HG03520 (cell line): Measurements from ENCODE around the gene SH3PXD2A.

ENCODE experiments used
- ATAC-seq: cut with Tn5 transposase; IDR thresholded peaks from one replicate; pipeline ENCODE4 v1.9.1; 2021; ENCODE audit warnings: mild to moderate bottlenecking, moderate library complexity; ENCODE audit not compliant: unreplicated experiment

Gene SH3PXD2A

DNA sequence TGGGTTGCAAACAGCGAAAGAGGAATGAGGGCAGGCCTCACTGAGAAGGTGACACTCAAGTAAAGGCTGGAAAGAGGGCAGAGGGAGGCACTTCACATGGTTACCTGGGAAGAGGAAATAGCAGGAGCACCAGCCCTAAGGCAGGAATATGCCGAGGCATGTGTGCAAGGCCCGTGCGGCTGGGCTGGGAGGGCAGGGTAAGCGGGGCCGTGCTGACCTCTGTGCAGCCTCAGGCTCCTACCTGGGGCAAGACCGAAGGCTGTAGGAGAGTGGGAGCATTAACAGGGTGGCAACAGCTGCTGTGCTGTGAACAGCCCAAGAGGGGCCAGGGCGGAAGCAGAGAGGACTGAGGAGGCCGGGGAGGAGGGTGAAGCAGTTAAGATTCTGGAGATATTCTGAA is 24.0 kb upstream of the SH3PXD2A start:
- ATAC-seq: no peak

DNA sequence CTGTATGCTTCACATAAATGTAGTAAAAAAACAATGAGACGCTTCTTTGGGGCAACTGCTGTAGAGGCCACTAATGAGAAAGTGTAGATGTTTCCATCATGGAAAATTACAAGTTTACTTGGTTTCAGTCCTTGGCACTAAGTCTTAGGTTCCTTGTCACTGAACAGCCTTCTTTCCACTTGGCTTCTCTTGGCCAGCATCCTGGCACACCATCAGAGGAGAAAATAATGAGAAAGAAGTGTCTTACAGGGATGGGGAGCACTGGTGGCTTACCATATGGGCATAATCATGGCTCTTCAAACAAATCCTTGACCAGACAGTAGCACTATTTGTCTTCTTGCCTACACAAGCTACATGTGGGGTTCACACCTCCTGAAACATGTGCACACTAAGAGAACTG is 22.5 kb upstream of the SH3PXD2A start:
- ATAC-seq: no peak

DNA sequence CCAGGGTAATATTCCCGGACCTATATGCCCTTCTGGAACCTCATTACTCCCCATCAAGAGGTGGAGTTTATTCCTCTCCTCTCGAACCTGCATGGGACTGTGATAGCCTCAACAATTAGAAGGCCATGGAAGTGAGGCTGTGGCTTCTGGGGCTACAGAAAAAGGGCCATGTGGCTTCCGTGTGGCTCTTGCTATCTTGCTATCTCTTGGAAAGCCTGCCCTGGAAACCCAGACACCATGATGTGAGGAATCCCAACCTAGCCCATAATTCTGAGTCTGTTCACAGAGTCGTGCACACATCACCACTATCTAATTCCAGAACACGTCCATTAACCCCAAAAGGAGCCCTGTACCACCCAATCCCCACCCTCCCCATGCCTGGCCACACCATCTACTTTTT is 20.8 kb upstream of the SH3PXD2A start:
- ATAC-seq: no peak

DNA sequence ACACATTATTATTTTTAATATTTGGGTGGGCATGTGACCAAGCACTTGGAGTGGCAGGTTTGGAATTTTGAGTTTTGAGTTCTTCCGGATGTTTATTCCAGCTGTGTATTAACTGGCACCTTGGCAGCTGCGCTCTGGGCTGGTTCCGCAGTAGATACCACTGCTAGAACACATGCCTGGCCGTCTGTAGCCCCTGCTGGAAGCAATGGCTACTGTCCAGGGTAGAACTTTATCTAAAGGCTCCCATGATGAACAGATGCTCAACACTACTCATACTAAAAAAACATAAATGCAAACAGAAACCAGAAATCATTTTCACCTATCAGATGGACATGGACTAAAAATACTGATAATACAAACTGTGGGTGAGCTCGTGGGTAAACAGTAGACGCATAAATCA is 19.4 kb upstream of the SH3PXD2A start:
- ATAC-seq: no peak

DNA sequence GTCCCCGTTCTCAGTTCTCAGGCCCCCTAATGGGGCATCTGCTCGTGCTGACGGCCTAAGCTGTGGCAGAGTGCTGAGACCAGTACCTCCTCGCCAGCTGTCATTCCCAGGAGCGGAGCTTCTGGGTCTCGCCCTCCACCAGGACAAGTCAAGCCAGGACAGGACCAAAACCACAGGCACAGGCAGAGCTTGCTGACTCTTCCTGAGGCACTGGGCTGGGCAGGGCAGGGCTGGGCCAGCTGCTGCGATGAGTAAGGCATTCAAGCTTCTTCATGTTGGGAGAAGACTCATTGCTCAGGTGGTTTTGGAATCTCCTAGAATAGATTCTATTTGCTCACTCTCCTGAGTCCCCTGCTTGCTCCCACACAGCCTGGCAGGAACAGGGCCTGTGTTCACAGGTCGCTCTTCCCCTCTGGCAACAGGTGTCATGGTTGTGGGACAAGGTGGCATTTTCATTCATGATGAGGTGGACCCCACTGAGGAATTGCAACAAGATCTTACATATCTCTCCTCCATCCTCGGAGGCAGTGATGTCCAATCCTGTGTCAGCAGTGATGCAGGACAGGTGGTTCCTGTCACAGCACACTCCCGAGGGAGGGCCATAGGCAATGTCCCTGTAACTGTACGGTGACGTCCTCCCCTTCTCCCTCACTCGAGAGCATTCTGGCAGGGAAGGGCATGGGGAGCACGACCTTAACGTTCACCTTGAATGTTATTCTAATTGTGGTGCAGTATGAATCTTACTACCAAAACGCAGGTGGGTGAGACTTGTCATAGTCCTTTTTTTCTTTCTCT is 17.0 kb upstream of the SH3PXD2A start:
- ATAC-seq: no peak

DNA sequence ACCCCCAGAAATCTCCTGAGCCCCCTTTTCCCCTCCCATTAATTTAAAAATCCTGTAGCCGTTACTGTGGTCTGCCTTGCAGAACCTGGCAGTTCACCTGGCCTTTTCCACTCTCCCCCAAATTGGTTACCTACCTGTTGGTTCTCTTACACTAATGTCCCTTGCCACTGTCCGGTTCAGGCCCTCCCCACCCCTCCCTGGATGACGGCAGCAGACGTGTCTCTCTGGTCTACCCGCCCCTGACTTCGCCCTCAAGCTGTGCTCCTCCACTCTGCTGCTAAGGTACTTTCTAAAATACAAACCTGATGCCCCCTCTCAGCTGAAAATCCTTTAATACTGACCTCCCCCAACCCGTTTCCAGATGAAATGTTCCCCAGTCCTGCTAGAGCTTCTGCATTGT is 15.6 kb upstream of the SH3PXD2A start:
- no peak for ATAC-seq

DNA sequence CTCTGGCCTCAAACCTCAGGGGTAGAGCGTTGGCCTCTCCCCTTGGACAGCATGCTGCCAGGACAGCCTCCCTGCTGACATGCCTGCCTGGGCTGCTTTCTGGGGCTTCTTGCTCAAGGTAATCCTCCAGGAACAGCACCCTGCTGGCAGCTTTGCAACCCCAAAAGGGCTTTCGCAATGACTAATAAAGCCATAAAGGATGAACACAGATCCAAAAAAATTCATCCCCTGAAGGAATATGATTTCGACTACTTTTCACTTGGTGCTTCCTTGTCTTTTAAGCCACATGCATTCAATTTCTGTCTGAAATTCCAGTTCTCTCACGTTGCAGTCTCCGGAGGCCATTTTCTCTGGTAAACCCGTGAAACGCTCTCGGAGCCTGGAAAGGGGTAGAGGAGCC is 15.1 kb upstream of the SH3PXD2A start:
- ATAC-seq: no peak

DNA sequence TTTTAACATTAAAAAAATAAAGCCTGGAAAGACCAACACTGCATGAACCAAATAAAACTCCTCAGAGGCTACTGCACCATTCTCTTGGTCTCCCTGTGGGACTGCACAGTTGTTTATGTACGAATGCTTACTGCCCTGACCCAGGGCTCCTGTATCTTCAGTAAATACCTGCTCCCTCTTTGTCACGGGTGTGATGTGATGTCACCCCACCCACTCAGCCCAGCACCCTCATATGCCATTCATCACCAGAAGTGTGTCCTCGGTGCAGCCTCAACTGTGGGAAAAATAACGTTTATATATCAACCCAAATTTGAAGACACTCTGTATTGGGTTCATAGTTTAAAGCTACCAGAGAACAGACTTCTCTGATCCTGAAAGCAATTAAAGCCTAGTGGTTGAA is 14.0 kb upstream of the SH3PXD2A start:
- no peak for ATAC-seq

DNA sequence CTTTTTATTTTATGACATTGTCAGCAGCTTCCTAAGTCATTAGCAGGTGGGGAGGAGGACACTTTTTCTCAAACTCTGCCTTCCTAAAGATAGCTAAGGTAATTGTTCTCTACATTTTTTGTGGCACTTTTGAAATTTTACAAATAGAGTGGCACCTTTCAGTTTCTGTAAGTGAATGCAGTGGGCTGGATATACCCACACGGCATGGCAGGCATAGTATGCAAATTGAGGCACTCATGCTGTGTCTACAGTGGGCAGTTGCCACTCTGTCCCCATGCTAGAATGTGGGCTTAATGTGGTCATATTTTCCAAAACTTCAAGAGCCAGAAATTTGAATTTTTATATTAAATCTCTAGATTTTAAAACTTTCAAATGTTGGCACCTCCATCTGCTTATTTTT is 12.8 kb upstream of the SH3PXD2A start:
- no peak for ATAC-seq

DNA sequence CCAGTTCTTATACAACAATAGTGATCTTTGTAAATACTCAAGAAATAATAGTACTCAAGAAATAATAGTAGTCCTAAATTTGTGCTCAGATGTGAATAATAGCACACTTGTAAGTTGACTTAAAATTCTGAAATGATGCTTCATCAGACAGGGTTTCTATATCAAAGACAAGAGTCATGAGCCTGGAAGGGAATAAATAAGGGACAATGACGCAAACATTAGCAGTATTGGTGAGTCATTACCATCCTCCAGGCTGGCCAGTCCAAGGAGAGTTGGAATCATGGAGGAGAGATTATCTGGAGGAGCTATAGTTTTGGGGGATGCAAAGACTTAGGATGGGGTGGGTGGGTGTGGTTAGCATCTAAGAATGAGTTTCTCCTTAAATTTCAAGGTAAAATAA is 6.1 kb upstream of the SH3PXD2A start:
- no peak for ATAC-seq

DNA sequence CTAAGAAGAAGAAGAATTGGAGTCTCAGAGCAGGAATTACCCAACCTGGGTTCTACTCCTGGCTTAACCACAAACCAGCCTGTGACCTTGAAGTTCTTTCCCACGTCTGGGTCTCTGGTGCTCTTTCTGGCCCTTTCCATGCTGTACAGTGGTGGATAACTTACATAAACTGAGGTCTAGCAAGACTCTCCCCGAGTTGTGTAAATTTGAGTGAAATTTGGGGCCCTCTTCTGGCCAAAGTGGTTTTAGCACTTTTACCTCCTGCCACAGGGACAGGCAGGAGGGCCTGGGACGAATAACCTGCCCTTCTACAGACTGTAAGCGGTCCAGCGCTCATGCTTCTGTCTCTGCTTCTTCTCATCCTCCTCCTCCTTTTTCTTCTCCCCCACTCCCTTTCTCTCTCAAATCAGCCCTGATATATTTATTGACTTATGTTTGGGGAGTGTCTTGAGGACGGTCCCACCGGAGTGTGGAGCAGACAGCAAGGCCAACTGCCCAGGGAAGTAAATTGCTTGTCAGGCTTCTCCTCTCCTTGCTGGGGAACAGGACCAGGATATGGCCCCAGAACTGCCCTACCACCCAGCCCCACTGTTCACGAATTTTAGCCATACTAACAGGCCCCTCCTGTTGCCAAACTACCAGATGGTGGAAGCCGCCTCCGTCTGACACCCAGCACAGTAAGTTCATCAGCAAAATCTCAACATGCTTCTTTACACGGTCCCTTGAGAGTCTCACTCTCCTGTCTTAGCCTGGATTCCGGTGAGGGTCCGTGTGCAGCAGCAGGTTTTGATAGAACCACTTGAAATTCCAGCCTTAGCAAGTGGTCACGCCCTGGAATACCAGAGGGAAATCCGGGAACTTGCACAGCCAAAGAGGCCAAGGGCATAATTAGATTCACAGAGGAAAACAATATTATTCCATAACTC is 4.0 kb upstream of the SH3PXD2A start:
- ATAC-seq: peak; percentile 52

DNA sequence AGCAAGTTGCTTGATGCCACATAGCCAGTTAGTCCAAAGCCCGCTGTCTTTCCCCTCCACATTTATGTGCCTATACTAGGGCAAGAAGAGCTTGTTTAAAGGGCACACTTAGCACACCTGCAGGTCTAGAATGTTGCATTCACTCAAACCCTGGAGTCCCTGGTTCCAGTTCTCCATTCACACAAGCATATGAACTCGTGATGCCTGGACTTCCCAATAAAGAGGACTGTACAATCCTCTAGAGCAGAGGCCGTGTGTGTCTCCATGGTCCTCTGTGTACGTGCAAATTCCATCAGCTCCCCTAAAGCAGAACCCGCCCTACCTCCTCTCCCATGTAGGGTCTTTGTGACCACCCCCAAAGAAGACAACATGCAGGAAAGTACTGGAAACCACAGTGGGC is 3.0 kb upstream of the SH3PXD2A start:
- no peak for ATAC-seq

DNA sequence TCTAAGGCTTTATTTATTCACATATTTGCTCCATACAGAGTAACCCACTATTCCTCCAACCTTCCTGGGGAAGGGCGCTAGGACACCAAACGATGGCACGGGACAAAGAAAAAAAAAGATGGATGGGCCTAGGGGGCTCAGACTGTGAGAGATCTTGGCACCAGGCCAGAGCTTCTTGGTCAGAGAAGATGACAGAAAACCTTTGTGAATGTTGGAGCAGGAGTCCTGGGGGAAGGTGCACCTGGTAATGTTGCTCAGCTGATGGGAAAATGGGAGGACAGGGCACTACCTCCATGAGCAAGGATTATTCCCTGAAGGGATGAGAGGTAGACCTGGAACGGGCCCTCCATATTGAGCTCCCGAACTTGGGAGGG is 1.4 kb upstream of the SH3PXD2A start:
- no peak for ATAC-seq

DNA sequence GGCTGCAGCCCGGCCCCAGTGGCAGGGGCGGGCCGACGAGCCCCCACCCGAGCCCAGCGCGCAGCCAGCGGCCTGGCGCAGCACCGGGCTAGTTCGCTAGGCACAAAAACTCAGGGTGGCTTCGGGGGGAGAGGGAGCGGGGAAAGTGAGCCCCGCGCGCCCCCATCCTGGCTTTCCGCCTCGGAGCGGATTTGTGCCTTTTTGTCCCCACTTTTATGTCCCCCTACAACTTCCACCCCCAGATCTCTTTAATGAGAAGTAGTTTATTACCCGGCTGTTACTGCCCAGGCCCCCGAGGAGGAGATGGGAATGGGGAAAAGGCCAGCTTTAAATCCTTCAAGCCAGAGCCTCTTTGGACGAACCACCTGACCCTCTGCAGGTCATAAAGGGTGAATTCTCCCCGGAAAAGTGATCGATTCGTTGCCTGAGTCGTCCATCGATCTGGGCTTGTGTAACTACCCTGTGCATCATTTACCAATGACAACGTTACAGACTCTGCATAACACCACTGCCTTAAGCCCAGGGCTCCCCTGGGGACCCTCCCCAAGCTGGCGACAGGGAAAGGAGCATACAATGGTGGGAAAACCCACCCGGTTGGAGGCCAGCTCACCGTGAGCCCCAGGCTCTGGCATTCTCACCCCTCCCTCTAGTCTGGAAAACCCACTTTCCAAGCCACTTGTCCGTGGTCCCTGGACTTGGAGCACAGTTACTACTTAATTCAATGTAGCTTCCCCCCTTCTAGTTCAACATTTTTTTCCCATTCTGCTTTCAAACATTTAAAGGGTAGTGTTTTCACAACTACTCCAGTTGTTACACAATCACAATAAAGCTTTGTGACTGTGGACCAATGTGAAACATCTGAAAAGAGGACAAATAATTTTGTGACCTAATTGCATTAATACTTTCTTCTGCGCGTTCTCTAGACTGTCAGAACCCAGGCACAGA is 748 bp upstream of the SH3PXD2A start:
- no peak for ATAC-seq

DNA sequence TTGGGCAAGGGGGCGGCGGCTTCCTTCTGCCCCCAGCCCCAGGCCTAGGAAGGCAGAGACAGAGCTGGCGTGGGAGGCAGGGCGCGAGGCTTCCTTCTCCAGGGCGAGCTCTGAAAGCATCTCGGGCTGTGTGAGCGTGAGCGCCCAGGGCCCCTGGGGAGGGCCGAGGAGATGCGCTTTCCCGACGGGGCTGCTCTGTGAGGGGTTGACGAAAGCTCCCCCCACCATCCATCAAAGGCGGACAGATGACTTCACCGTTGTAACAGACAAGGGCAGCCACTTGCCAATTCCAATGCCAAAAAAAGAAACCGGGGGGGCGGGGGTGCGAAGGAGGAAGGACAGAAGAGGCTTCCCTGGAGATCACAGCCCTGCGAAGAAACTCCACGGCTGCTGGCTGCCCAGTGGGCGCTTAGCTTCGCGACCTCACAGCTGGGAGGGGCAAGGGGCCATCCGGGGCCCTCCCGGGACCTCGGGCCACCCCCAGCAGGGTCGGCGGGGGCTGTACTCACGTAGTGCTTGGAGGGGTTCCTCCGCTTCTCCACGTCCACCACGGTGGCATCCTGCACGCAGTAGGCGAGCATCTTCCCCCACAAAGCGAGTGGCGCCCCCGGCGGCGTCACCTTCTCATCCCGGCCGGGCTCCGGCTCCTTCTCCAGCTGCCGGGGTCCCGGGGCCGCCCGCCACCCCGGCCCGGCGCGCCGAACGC is 537 bp downstream of the SH3PXD2A start:
- ATAC-seq: no peak

DNA sequence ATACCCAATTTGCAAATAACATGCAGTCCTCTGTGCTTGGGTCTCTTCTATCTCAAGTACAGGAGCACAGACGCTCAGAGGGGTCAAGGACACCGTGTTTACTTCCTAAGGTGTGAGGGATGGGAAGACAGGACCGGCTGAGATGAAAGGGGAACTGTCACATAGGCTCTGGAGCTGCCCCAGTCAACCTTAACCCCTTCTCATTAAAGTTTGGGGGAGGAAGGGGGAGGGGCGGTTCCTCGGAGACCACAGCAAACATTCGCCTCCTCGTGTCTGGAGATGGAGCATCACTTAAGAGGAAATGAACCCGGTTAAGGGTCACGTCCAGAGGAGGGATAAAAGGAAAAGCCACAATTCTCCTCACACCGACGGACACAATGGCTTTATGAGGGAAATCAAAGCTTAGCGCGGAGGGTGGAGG is 1.1 kb downstream of the SH3PXD2A start:
- no peak for ATAC-seq

DNA sequence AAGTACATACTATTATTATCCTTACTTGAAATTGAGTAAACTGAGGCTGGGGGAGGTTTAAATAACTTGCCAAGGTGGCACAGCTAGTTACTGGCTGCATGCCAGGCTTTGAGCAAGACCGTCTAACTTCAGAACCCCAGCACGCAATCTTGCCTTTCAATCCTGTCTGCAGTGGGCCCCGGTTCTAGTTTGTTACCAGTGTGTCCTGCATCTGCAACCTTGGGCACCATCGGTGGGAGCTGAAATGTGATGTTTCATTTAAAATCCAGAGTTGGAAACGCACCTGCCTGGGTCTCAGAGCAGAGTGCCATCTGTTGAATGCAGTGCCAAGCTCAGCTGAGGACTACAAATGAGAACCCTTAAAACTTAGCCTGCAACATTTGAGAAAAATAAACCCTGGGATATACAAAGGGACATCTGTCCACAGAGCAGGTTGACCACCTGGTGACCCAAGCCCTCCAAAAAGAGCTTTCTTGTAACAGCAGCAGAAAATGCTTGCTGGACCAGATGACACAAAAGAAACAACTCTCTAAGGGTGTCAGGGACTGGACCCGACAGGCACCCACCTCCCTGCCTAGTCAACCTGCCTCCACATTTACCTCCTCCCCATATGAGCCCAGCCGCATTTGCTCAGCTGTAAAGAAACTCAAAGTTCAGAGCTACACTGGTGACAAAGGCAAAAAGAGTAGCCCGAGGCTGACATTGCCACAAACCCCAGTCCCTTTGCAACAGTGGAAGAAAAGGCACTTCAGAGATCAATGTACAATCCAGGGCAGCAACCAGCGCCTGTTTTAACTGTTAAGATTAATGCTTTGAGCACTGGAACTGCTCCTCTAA is 1.7 kb downstream of the SH3PXD2A start:
- ATAC-seq: no peak

DNA sequence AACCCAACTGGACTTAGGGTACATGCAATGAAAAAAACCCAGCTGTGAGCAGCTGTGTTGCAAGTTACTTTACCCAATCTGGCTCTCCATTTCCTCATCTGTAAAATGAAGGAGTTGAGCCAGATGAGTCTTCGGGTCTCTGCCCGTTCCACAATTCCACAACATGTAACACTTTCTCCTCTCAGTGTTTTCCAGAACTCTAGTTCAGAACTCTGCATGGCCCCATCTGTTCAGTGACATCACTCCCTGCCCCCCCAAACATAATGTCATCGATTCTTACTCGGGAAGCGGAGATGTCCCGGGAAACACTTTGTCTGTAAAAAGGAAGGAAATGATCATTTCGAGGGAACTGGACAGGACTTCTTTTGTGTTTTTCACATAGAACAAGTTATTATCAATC is 2.5 kb downstream of the SH3PXD2A start:
- no peak for ATAC-seq

DNA sequence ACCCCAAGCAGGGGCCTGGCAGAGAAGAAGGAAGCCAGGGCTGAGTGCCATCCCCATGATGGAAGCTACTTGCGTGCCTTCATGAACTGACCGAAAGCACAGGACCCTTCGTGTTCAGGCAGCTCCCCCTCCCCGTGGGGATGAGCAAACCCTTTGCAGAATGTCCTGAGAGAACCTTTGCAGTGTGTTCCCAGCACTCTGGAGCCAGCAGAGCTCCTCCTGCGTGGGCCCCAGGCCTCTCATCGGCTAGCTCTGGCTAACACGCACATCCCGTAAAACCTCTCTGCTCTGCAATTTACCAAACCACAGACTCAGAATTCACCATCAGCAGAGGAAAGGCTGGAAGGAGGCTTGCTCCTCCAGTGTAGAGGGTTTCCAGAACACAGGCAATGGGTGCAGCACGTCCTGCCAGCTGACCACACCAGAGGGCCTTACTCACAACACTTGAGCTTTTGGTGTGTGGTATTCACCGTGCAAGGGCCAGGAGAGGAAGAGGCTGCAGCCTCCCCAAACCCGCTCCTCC is 3.1 kb downstream of the SH3PXD2A start:
- no peak for ATAC-seq
